Calu3 (cell line): Measurements from ENCODE around the gene EHF. TPM values are rescaled to one million over a fixed set of nuclear protein-coding genes. Genes with fewer than 3 reads are reported as not detected.

ENCODE experiments used
- BruUV-seq: library from RNA; stranded (reverse); fragments of 400-500 nt; replicated peaks from 2 replicates; lab custom pipeline; 2021; lab: Mats Ljungman, UMichigan
- CTCF ChIA-PET: fragments of 300-600 bp; sonication (Branson Sonifier 250); formaldehyde crosslinking; loops from one replicate; lab custom pipeline; 2022; ENCODE audit warnings: antibody characterized with exemption; lab: Charles Lee
- DNase-seq: peaks from one replicate; pipeline ENCODE4 v3.0.0; 2022
- H3K27ac Mint-ChIP-seq: one replicate; pipeline ENCODE4 v1.8.0; 2022; ENCODE audit warnings: mixed read lengths; ENCODE audit not compliant: unreplicated experiment
- H3K27me3 Mint-ChIP-seq: one replicate; pipeline ENCODE4 v1.8.0; 2022; ENCODE audit warnings: mixed read lengths; ENCODE audit not compliant: unreplicated experiment
- H3K36me3 Mint-ChIP-seq: one replicate; pipeline ENCODE4 v1.8.0; 2022; ENCODE audit warnings: mild to moderate bottlenecking, moderate library complexity, mixed read lengths; ENCODE audit not compliant: insufficient read depth, unreplicated experiment
- H3K4me1 Mint-ChIP-seq: one replicate; pipeline ENCODE4 v1.8.0; 2022; ENCODE audit warnings: mild to moderate bottlenecking, low read depth, mixed read lengths; ENCODE audit not compliant: unreplicated experiment
- H3K4me3 Mint-ChIP-seq: one replicate; pipeline ENCODE4 v1.8.0; 2022; ENCODE audit warnings: mild to moderate bottlenecking, low read depth, moderate library complexity, mixed read lengths; ENCODE audit not compliant: unreplicated experiment
- H3K9me3 Mint-ChIP-seq: one replicate; pipeline ENCODE4 v1.8.0; 2022; ENCODE audit warnings: low read depth, mixed read lengths; ENCODE audit not compliant: unreplicated experiment
- intact Hi-C: fragments of 100-400 bp; cut with micrococcal nuclease; formaldehyde crosslinking; loops from one replicate; pipeline ENCODE4 v1.10.0; 2022; ENCODE audit not compliant: unreplicated experiment
- total RNA-seq: library from RNA; stranded (reverse); gene quantifications from 2 replicates; pipeline ENCODE4 v1.2.3, GENCODE V29; 2022
- TF ChIP-seq, protein P1 (sequence below): fragments of 200-600 bp; IDR thresholded peaks from one replicate; pipeline ENCODE4 v1.8.0; 2022; ENCODE audit warnings: antibody characterized with exemption; ENCODE audit not compliant: unreplicated experiment

EHF gene
- total RNA-seq, 1 experiment from 2014 or later = 286 TPM

DNA sequence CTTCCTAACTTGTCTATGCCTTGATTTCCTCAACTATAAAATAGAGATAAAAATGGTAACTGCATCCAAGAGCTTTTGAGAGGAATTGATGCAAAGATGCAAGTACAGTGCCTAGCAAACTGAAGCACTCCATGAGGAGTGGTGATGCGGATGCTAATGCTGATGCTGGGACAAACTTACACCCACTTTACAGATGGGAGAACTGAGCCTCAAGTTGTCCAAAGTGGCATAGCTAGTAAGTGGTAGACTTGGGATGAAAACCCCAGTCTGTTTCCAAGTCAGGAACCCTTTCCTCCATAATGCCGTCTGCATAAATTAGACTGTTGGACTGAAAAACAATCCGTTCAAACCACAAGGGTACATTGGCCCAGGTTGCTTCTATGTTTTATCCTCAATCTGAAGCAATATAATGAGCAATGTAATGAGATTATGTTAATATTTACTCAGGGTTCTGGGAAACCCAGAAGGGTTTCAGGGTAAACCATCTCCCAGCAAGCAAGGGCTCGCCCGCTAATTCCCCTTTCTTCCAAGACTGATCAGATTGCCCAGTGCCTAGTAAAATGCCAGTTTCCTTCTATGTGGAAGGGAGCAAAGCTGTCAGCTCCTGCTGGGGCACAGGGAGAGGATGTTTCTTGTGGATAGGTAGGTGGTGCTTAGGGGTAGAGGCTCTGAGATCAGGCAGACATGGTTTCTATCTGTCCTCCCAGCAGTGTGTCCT lies 10.4 kb upstream of the EHF start:
- BruUV-seq = no TSS peak
- no peak for DNase-seq
- Mint-ChIP-seq H3K4me3 (no peak overlapping the region), H3K4me1 (peaks cover 45% of the 10 kb centered on the region), H3K36me3 (no peaks in the 10 kb centered on the region), H3K27ac (no peak overlapping the region), H3K9me3 (no peaks in the 10 kb centered on the region), H3K27me3 (no peaks in the 10 kb centered on the region)
- TF ChIP-seq, protein P1, sequence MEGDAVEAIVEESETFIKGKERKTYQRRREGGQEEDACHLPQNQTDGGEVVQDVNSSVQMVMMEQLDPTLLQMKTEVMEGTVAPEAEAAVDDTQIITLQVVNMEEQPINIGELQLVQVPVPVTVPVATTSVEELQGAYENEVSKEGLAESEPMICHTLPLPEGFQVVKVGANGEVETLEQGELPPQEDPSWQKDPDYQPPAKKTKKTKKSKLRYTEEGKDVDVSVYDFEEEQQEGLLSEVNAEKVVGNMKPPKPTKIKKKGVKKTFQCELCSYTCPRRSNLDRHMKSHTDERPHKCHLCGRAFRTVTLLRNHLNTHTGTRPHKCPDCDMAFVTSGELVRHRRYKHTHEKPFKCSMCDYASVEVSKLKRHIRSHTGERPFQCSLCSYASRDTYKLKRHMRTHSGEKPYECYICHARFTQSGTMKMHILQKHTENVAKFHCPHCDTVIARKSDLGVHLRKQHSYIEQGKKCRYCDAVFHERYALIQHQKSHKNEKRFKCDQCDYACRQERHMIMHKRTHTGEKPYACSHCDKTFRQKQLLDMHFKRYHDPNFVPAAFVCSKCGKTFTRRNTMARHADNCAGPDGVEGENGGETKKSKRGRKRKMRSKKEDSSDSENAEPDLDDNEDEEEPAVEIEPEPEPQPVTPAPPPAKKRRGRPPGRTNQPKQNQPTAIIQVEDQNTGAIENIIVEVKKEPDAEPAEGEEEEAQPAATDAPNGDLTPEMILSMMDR = no peak
- intact Hi-C loops = no loop called here
- CTCF ChIA-PET = interaction anchor here (1.1 to 2.2 kb wide), 2 partner anchors 10 to 44 kb away, joined by 3 to 6 read pairs; no protein-coding TSS in a partner anchor

DNA sequence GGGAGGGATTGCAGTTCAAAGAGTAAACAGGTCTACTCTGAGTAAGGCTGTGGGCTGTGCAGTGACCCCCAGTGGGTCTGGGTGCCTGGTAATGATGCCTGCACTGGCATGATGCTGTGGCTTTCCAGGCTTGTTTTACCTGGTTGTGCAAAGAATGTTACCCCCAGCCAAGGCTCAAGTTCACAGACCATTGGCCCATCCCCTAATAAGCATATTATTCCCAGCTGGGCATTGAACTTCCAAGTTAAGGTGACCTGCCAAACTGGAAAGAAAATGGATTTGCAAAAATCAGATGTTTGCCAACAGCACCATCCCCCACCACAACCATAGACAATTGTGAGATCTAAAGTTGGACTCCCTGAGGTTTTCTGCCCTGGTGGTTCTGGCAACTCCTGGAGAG lies 7.9 kb upstream of the EHF start:
- Mint-ChIP-seq H3K27ac (no peak overlapping the region), H3K27me3 (no peaks in the 10 kb centered on the region), H3K36me3 (no peaks in the 10 kb centered on the region), H3K4me3 (no peak overlapping the region), H3K9me3 (no peaks in the 10 kb centered on the region), H3K4me1 (peaks cover 44% of the 10 kb centered on the region)
- intact Hi-C loops = no loop called here
- BruUV-seq = no TSS peak
- TF ChIP-seq, protein P1 = no peak
- CTCF ChIA-PET = no interaction called here
- no peak for DNase-seq

DNA sequence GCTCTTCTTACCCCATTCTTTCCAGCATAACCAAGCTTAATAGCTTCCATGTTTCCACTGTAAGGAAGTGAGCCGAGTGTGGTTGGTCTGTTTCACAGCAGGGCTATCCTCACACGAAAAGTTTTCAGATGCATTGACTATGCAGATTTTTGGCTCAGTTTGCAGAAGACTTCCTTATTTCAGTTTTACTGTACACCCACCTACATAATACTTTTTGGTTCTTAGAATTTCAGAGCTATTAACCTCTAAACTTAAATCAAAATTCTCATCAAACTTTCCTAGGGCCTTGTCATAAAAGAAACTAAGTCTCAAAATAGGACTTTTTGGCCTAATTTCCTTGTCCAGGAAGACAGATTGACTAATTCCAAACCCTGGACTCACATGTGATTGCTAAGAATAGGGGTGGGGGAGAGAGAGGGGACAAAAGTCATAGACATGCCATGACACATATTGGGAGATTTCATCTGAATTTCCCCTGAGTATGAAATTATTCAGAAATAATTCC lies 7.3 kb upstream of the EHF start:
- Mint-ChIP-seq H3K9me3 (no peaks in the 10 kb centered on the region), H3K4me3 (no peak overlapping the region), H3K27me3 (no peaks in the 10 kb centered on the region), H3K36me3 (no peaks in the 10 kb centered on the region), H3K27ac (no peak overlapping the region), H3K4me1 (peaks cover 48% of the 10 kb centered on the region)
- CTCF ChIA-PET = no interaction called here
- DNase-seq = no peak
- TF ChIP-seq, protein P1 = no peak
- intact Hi-C loops = no loop called here
- BruUV-seq = no TSS peak

DNA sequence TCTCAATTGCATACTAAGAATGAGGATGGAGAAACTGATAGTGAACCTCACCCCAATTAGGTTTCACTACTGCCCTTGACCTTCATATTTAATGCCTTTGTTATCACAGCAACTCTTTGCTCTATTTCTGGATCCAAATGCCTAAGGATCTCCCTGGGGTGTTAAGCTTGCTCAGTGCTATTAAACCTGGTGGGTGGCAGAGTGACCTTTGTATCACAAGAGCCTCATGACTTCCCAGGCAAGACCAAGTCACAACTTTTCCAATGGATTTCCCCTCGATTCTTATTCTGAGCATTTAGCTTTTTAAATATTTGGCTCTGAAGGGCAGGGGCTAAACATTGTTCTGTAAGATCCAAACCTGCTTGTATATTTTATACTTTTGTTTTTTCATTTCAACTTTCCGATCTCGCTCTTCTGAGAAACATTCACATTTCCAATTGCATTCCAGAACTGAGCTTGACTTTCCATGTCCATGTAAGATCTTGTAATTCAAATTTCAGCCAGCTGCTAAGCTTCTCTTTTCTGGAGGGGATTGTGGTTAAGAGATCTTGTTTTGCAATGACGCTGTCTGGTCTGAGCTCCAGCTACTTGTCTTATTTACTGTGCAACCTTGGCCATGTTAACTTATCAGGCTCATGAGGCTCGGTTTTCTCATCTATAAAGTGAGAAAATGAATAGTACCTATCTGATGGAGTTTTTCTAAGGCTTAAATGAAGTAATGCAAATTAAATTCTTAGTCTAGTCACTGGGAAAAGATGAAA lies 6.4 kb upstream of the EHF start:
- no TSS peak for BruUV-seq
- TF ChIP-seq, protein P1 = no peak
- H3K4me1 Mint-ChIP-seq = peaks cover 43% of the 10 kb centered on the region
- DNase-seq = no peak
- H3K4me3 Mint-ChIP-seq = no peak overlapping the region
- CTCF ChIA-PET = interaction anchor here (1.5 kb wide), 1 partner anchor 14 kb away, joined by 4 read pairs; no protein-coding TSS in a partner anchor
- no peaks in the 10 kb centered on the region for H3K27me3 Mint-ChIP-seq
- H3K36me3 Mint-ChIP-seq = no peaks in the 10 kb centered on the region
- no peak overlapping the region for H3K27ac Mint-ChIP-seq
- H3K9me3 Mint-ChIP-seq = no peaks in the 10 kb centered on the region
- intact Hi-C loops = no loop called here
